Bone marrow (tissue), 2 donors: ENCODE results near the gene FRAT2.
"Not testable (repeated sequence)": the region's sequence is repeated elsewhere in the genome, so short reads cannot be mapped to it uniquely, and the experiment has no call there.

Experiments used
- DNase-seq, 2 donors: peaks; one replicate each; lab custom pipeline; 2025; lab: John Stamatoyannopoulos, UW

The FRAT2 gene

DNA sequence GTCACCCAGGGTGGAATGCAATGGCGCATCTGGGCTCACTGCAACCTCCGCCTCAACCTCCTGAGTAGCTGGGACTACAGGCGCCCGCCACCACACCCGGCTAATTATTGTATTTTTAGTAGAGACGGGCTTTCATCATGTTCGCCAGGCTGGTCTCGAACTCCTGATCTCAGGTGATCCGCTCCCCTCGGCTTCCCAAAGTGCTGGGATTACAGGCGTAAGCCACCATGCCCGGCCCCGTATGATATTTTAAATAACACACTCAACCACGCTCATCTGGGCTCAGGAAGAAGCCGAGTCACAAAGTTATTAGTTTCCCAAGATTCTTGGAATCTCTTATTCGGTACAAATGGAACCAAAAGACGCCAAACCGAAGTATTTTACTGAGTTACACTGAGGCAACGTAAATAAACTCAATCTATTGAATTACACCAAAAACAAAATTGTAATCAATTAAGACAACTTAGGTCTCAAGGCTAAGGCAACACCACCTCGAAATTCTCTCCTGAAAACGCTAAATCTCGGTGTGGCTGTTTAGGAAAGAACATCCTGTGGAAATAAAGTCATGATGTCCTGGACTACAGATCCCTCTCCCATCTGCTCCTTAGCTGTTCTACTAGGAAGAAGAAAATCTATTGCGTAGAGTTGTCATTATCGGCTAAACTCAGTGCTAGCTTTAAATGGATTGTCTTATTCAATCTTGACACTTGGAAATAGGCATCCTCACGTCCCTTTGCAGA lies 43.0 kb downstream of the FRAT2 start:
- no peak for DNase-seq

DNA sequence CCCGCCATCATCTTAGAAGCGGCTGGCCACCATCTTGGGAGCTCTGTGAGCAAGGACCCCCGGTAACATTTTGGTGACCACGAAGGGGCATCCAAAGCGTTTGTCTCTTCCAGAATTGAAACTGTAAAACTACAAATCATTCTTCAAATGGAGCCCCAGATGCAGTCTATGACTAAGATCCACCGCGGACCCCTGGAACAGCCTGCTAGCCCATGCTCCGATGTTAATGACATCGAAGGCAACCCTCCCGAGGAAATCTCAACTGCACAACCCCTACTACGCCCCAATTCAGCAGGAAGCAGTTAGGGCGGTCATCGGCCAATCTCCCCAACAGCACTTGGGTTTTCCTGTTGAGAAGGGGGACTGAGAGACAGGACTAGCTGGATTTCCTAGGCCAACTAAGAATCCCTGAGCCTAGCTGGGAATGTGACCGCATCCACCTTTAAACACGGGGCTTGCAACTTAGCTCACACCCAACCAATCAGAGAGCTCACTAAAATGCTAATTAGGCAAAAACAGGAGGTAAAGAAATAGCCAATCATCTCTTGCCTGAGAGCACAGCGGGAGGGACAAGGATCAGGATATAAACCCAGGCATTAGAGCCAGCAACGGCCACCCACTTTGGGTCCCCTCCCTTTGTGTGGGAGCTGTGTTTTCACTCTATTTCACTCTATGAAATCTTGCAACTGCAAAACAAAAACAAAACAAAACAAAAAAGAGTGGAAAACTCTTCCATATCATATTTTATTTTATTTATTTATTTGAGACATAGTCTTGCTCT lies 43.8 kb downstream of the FRAT2 start:
- DNase-seq, result not testable (repeated sequence)

DNA sequence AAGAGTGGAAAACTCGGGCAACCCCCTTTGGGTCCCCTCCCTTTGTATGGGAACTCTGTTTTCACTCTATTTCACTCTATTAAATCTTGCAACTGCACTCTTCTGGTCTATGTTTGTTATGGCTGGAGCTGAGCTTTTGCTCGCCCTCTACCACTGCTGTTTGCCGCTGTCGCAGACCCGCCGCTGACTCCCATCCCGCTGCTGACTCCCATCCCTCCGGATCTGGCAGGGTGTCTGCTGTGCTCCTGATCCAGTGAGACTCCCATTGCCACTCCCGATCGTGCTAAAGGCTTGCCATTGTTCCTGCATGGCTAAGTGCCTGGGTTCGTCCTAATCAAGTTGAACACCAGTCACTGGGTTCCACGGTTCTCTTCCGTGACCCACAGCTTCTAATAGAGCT lies 44.5 kb downstream of the FRAT2 start:
- DNase-seq, result not testable (repeated sequence)
